GM21619 (cell line): ENCODE data around the gene RPL10.
"Not testable (repeated sequence)": the region's sequence is repeated elsewhere in the genome, so short reads cannot be mapped to it uniquely, and the experiment has no call there.

Source experiments
- ATAC-seq: cut with Tn5 transposase; IDR thresholded peaks from one replicate; pipeline ENCODE4 v1.9.1; 2021; ENCODE audit not compliant: unreplicated experiment

Gene RPL10

GRCh38 chrX:154399527-154400368 is 1.6 kb downstream of the RPL10 start:
- no peak for ATAC-seq

GRCh38 chrX:154400369-154400817 is 2.2 kb downstream of the RPL10 start:
- not testable (repeated sequence) for ATAC-seq

- no peak for ATAC-seq
Measured at GRCh38 chrX:154401045-154401799, 3.0 kb downstream of the RPL10 start.

GRCh38 chrX:154401918-154402621 is 3.9 kb downstream of the RPL10 start:
- ATAC-seq: no peak

- no peak for ATAC-seq
Measured at GRCh38 chrX:154402622-154403127, 4.5 kb downstream of the RPL10 start.

- no peak for ATAC-seq
Measured at GRCh38 chrX:154403192-154403591, 5.0 kb downstream of the RPL10 start.

GRCh38 chrX:154403858-154404257 is 5.7 kb downstream of the RPL10 start:
- no peak for ATAC-seq

- no peak for ATAC-seq
Measured at GRCh38 chrX:154404625-154405192, 6.5 kb downstream of the RPL10 start.

- peak; percentile 5 for ATAC-seq
Measured at GRCh38 chrX:154408659-154409221, 10.6 kb downstream of the RPL10 start.

GRCh38 chrX:154409222-154409871 is 11.2 kb downstream of the RPL10 start, which contains the start of gene DNASE1L1:
Gene DNASE1L1, minus strand, starts transcription at chrX:154409254. Its CDS starts 3,686 bp downstream, at chrX:154405568.
- peak; percentile 41 for ATAC-seq

GRCh38 chrX:154411981-154412340 is 13.8 kb downstream of the RPL10 start:
- ATAC-seq: peak; percentile 58

GRCh38 chrX:154412468-154412867 is 14.3 kb downstream of the RPL10 start:
- no peak for ATAC-seq

- no peak for ATAC-seq
Measured at GRCh38 chrX:154413142-154413541, 15.0 kb downstream of the RPL10 start.

- no peak for ATAC-seq
Measured at GRCh38 chrX:154417157-154417556, 19.0 kb downstream of the RPL10 start.

GRCh38 chrX:154419189-154419588 is 21.0 kb downstream of the RPL10 start:
- no peak for ATAC-seq

- ATAC-seq: no peak
Measured at GRCh38 chrX:154419688-154420401, 21.7 kb downstream of the RPL10 start.

- no peak for ATAC-seq
Measured at GRCh38 chrX:154420402-154420756, 22.2 kb downstream of the RPL10 start.

GRCh38 chrX:154426916-154427770 is 29.0 kb downstream of the RPL10 start:
- no peak for ATAC-seq
